ENCODE results near the gene ADAMTS12.

- TF ChIP-seq CTCF (conservative IDR thresholded peaks at IDR 0.05 in 1 of 2, IDR thresholded peaks at IDR 0.05 in 1 of 2; ENCODE audit: low read depth in 1 of 2, low read length in 2 of 2): no peak
- no peak for TF ChIP-seq EZH2 (IDR thresholded peaks at IDR 0.05; ENCODE audit: low read length, missing control alignments)
Measured at GRCh38 chr5:33516421-33516820, 375.4 kb downstream of the ADAMTS12 start.
